H9 (cell line): Measurements from ENCODE around the gene HS3ST1. TPM values are rescaled to one million over a fixed set of nuclear protein-coding genes. Genes with fewer than 3 reads are reported as not detected.

Source experiments
- DNase-seq: peaks from one replicate; pipeline ENCODE4 v3.0.0-alpha.2; 2017
- H2AFZ ChIP-seq: one replicate; pipeline ENCODE4 v1.6.1; 2013; ENCODE audit warnings: mild to moderate bottlenecking, low read length, control low read depth, moderate library complexity
- H2AK5ac ChIP-seq: 2 replicates; pipeline ENCODE4 v1.6.1; 2013; ENCODE audit warnings: low read length, control low read depth, mixed read lengths; ENCODE audit not compliant: insufficient read length
- H2BK120ac ChIP-seq: one replicate; pipeline ENCODE4 v1.6.1; 2013; ENCODE audit warnings: low read depth, mild to moderate bottlenecking, low read length, control low read depth, inconsistent platforms; ENCODE audit not compliant: poor library complexity, severe bottlenecking
- H2BK12ac ChIP-seq: 2 replicates; pipeline ENCODE4 v1.6.1; 2013; ENCODE audit warnings: low read length, control low read depth, mixed read lengths, low read depth; ENCODE audit not compliant: insufficient read length
- H2BK15ac ChIP-seq: 2 replicates; pipeline ENCODE4 v1.6.1; 2013; ENCODE audit warnings: low read depth, low read length, control low read depth
- H2BK20ac ChIP-seq: one replicate; pipeline ENCODE4 v1.6.1; 2013; ENCODE audit warnings: low read depth, mild to moderate bottlenecking, low read length, control low read depth, inconsistent platforms; ENCODE audit not compliant: poor library complexity, severe bottlenecking
- H2BK5ac ChIP-seq: 2 replicates; pipeline ENCODE4 v1.6.1; 2013; ENCODE audit warnings: low read length, control low read depth, mixed read lengths; ENCODE audit not compliant: insufficient read length
- H3K14ac ChIP-seq: 2 replicates; pipeline ENCODE4 v1.6.1; 2013; ENCODE audit warnings: low read length, control low read depth; ENCODE audit not compliant: insufficient read depth
- H3K18ac ChIP-seq: 2 replicates; pipeline ENCODE4 v1.6.1; 2013; ENCODE audit warnings: low read depth, mild to moderate bottlenecking, mixed read lengths, low read length, control low read depth; ENCODE audit not compliant: insufficient read length
- H3K23ac ChIP-seq: 2 replicates; pipeline ENCODE4 v1.6.1; 2013; ENCODE audit warnings: low read length, control low read depth, mixed read lengths, low read depth; ENCODE audit not compliant: insufficient read length
- H3K23me2 ChIP-seq: 2 replicates; pipeline ENCODE4 v1.6.1; 2013; ENCODE audit warnings: low read depth, mild to moderate bottlenecking, mixed read lengths, low read length, control low read depth; ENCODE audit not compliant: insufficient read length, poor library complexity, severe bottlenecking
- H3K27ac ChIP-seq: 2 replicates; pipeline ENCODE4 v1.5.1; 2013; ENCODE audit warnings: low read length, control low read depth, mixed read lengths, low read depth; ENCODE audit not compliant: insufficient read length
- H3K27me3 ChIP-seq: 2 replicates; pipeline ENCODE4 v1.6.1; 2013; ENCODE audit warnings: low read length, control low read depth, inconsistent platforms; ENCODE audit not compliant: insufficient read depth
- H3K4ac ChIP-seq: 2 replicates; pipeline ENCODE4 v1.6.1; 2013; ENCODE audit warnings: low read depth, mild to moderate bottlenecking, control low read depth, inconsistent platforms, low read length, moderate library complexity
- H3K4me1 ChIP-seq: 2 replicates; pipeline ENCODE4 v1.6.1; 2013; ENCODE audit warnings: low read length, control low read depth, inconsistent platforms; ENCODE audit not compliant: insufficient read depth
- H3K4me2 ChIP-seq: 2 replicates; pipeline ENCODE4 v1.6.1; 2013; ENCODE audit warnings: low read length, control low read depth, mixed read lengths; ENCODE audit not compliant: insufficient read length, insufficient read depth
- H3K56ac ChIP-seq: 2 replicates; pipeline ENCODE4 v1.6.1; 2013; ENCODE audit warnings: low read depth, mild to moderate bottlenecking, mixed read lengths, low read length, control low read depth; ENCODE audit not compliant: insufficient read length
- H3K79me1 ChIP-seq: 2 replicates; pipeline ENCODE4 v1.6.1; 2013; ENCODE audit warnings: low read depth, mild to moderate bottlenecking, moderate library complexity, low read length, control low read depth, inconsistent platforms; ENCODE audit not compliant: insufficient read depth, poor library complexity, severe bottlenecking
- H3K79me2 ChIP-seq: 2 replicates; pipeline ENCODE4 v1.6.1; 2013; ENCODE audit warnings: low read length, control low read depth, inconsistent platforms; ENCODE audit not compliant: insufficient read depth
- H3K9ac ChIP-seq: 2 replicates; pipeline ENCODE4 v1.6.1; 2013; ENCODE audit warnings: low read length, control low read depth, mixed read lengths; ENCODE audit not compliant: insufficient read length; ENCODE audit errors: extremely low read depth
- H3K9me3 ChIP-seq: one replicate; pipeline ENCODE4 v1.6.1; 2013; ENCODE audit warnings: low read depth, low read length, inconsistent platforms; ENCODE audit not compliant: control insufficient read depth
- H3T11ph ChIP-seq: one replicate; pipeline ENCODE4 v1.6.1; 2013; ENCODE audit warnings: mild to moderate bottlenecking, low read length, control low read depth, inconsistent platforms
- H4K20me1 ChIP-seq: one replicate; pipeline ENCODE4 v1.6.1; 2013; ENCODE audit not compliant: control insufficient read depth, insufficient read length, insufficient read depth
- H4K5ac ChIP-seq: 2 replicates; pipeline ENCODE4 v1.6.1; 2013; ENCODE audit warnings: low read depth, mild to moderate bottlenecking, mixed read lengths, low read length, control low read depth; ENCODE audit not compliant: insufficient read length
- H4K8ac ChIP-seq: replicated peaks from 2 replicates; pipeline ENCODE4 v1.6.1; 2013; ENCODE audit warnings: low read length, control low read depth, mixed read lengths, low read depth; ENCODE audit not compliant: insufficient read length
- H4K91ac ChIP-seq: 2 replicates; pipeline ENCODE4 v1.6.1; 2013; ENCODE audit warnings: low read depth, mild to moderate bottlenecking, moderate library complexity, mixed read lengths, low read length, control low read depth; ENCODE audit not compliant: insufficient read length
- H3K27ac Mint-ChIP-seq, 3 experiments: 2 replicates in 2 of 3; 3 replicates in 1 of 3; pipeline ENCODE4 v1.8.0; 2020 to 2021; ENCODE audit warnings: mixed read lengths in 3 of 3, mild to moderate bottlenecking in 1 of 3, moderate library complexity in 1 of 3
- H3K27me3 Mint-ChIP-seq: 2 replicates; pipeline ENCODE4 v1.8.0; 2021; ENCODE audit warnings: low read depth, mild to moderate bottlenecking, moderate library complexity, mixed read lengths
- H3K36me3 Mint-ChIP-seq, 3 experiments: 2 replicates in 2 of 3; 3 replicates in 1 of 3; pipeline ENCODE4 v1.8.0; 2020 to 2021; ENCODE audit warnings: low read depth in 3 of 3, mixed read lengths in 3 of 3; ENCODE audit not compliant: insufficient read depth in 1 of 3
- H3K4me1 Mint-ChIP-seq, 2 experiments: 2 replicates each; pipeline ENCODE4 v1.8.0; 2020; ENCODE audit warnings: mixed read lengths in 2 of 2
- H3K4me3 Mint-ChIP-seq, 2 experiments: 2 replicates in 1 of 2; 3 replicates in 1 of 2; pipeline ENCODE4 v1.8.0; 2020 to 2021; ENCODE audit warnings: mild to moderate bottlenecking in 2 of 2, mixed read lengths in 2 of 2, moderate library complexity in 1 of 2
- H3K9me3 Mint-ChIP-seq, 2 experiments: 2 replicates in 1 of 2; 3 replicates in 1 of 2; pipeline ENCODE4 v1.8.0; 2020; ENCODE audit warnings: mild to moderate bottlenecking in 2 of 2, mixed read lengths in 2 of 2, moderate library complexity in 1 of 2
- WGBS: extraction: QIAGEN DNeasy Blood & Tissue Kit; methylation state at CpG from one replicate; pipeline ENCODE4 v1.1.7; 2013; ENCODE audit warnings: missing lambda C conversion rate, low lambda C conversion rate, mixed read lengths; ENCODE audit not compliant: insufficient read length; ENCODE audit errors: extremely low coverage; 5-methylcytosine and 5-hydroxymethylcytosine counted together
- total RNA-seq: library from RNA; stranded (reverse); gene quantifications from 2 replicates; pipeline ENCODE4 v1.2.1, GENCODE V29; 2021
- TF ChIP-seq, protein P1 (sequence below): fragments of 200-600 bp; sonication (generic); conservative IDR thresholded peaks from 3 replicates; pipeline ENCODE4 v1.8.0; 2021; ENCODE audit warnings: antibody characterized with exemption, mild to moderate bottlenecking

HS3ST1 gene
- total RNA-seq, 1 experiment from 2014 or later: 0.04 TPM

DNA sequence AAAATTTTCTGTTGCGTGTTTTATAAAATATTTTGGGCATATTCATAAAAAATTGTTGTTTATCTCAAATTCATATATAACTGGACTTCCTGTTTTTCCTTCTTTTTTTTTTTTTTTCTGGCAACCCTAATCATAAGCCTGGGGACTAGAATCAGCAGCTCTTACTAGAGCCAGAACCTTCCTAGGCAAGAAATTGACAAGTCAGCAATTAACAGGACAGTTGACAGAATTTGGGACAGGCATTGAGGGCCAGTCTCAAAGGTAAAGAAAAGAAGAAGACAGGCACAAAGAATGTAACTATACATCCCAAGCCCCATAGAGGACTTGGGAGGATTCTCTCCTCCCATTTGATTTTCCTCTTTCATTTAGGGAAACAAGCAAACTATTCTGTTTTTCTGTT is 35.0 kb upstream of the HS3ST1 start:
- no peak overlapping the region for H3K4ac ChIP-seq
- H4K8ac ChIP-seq: no peak overlapping the region
- H3K9ac ChIP-seq: no peak overlapping the region
- no peak overlapping the region for H3K56ac ChIP-seq
- Mint-ChIP-seq H3K4me1 (peaks cover 2 to 3% of the 10 kb centered on the region in 2 experiments), H3K27me3 (no peaks in the 10 kb centered on the region), H3K9me3 (peaks cover 11 to 12% of the 10 kb centered on the region in 2 experiments), H3K36me3 (peaks cover 0 to 15% (median 2%) of the 10 kb centered on the region in 3 experiments; a peak in 4 of 7 replicates), H3K4me3 (no peak overlapping the region), H3K27ac (no peak overlapping the region)
- no peak overlapping the region for H2AFZ ChIP-seq
- DNase-seq: no peak
- no peak overlapping the region for H3K18ac ChIP-seq
- no peak overlapping the region for H3K27ac ChIP-seq
- H3K79me2 ChIP-seq: no peaks in the 10 kb centered on the region
- no peak overlapping the region for H2BK15ac ChIP-seq
- no peak overlapping the region for H2AK5ac ChIP-seq
- H2BK20ac ChIP-seq: no peak overlapping the region
- TF ChIP-seq, protein P1, sequence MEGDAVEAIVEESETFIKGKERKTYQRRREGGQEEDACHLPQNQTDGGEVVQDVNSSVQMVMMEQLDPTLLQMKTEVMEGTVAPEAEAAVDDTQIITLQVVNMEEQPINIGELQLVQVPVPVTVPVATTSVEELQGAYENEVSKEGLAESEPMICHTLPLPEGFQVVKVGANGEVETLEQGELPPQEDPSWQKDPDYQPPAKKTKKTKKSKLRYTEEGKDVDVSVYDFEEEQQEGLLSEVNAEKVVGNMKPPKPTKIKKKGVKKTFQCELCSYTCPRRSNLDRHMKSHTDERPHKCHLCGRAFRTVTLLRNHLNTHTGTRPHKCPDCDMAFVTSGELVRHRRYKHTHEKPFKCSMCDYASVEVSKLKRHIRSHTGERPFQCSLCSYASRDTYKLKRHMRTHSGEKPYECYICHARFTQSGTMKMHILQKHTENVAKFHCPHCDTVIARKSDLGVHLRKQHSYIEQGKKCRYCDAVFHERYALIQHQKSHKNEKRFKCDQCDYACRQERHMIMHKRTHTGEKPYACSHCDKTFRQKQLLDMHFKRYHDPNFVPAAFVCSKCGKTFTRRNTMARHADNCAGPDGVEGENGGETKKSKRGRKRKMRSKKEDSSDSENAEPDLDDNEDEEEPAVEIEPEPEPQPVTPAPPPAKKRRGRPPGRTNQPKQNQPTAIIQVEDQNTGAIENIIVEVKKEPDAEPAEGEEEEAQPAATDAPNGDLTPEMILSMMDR: no peak
- no peak overlapping the region for H3K23ac ChIP-seq
- no peaks in the 10 kb centered on the region for H3K27me3 ChIP-seq
- no peaks in the 10 kb centered on the region for H3K79me1 ChIP-seq
- no peak overlapping the region for H2BK120ac ChIP-seq
- H3K4me2 ChIP-seq: no peak overlapping the region
- no peaks in the 10 kb centered on the region for H3K9me3 ChIP-seq
- H3T11ph ChIP-seq: no peak overlapping the region
- H4K91ac ChIP-seq: no peak overlapping the region
- no peak overlapping the region for H4K5ac ChIP-seq
- H3K14ac ChIP-seq: no peak overlapping the region
- no peak overlapping the region for H2BK5ac ChIP-seq
- peaks cover 3% of the 10 kb centered on the region; the same call in 1 of the 2 replicates for H3K4me1 ChIP-seq
- no peak overlapping the region for H2BK12ac ChIP-seq
- WGBS: no CpG with 5 or more reads among the region's 1 CpG
- H4K20me1 ChIP-seq: no peaks in the 10 kb centered on the region
- H3K23me2 ChIP-seq: no peaks in the 10 kb centered on the region
